NB4 (cell line): ENCODE data around the gene GP2.

Source experiments
- DNase-seq: peaks from one replicate; pipeline ENCODE4 v3.0.0; 2010; ENCODE audit warnings: low read depth
- H3K4me3 ChIP-seq: one replicate; pipeline ENCODE4 v1.5.1; 2011; ENCODE audit warnings: mild to moderate bottlenecking, low read depth, low read length, moderate library complexity
- CTCF ChIP-seq: IDR thresholded peaks from one replicate; pipeline ENCODE4 v1.5.1; 2012; ENCODE audit warnings: low read depth, low read length
- MAX ChIP-seq: IDR thresholded peaks from 2 replicates; pipeline ENCODE4 v1.6.1; 2011; ENCODE audit warnings: low read depth, low read length
- MYC ChIP-seq: IDR thresholded peaks from 2 replicates; pipeline ENCODE4 v1.6.1; 2011; ENCODE audit warnings: low read depth, low read length
- POLR2A ChIP-seq: IDR thresholded peaks from 2 replicates; pipeline ENCODE4 v1.6.1; 2011; ENCODE audit warnings: mild to moderate bottlenecking; ENCODE audit not compliant: insufficient read length; ENCODE audit errors: extremely low read depth

Gene GP2

GRCh38 chr16:20347666-20348364, 20.5 kb upstream of the GP2 start:
- no peak for TF ChIP-seq POLR2A
- no peak for TF ChIP-seq CTCF
- TF ChIP-seq MAX: no peak
- TF ChIP-seq MYC: no peak
- no peak overlapping the region for H3K4me3 ChIP-seq
- no peak for DNase-seq

- DNase-seq: no peak
- TF ChIP-seq CTCF (no peak), POLR2A (no peak), MAX (no peak), MYC (no peak)
- H3K4me3 ChIP-seq: no peak overlapping the region
Measured at GRCh38 chr16:20344611-20345010, 17.3 kb upstream of the GP2 start.

- TF ChIP-seq POLR2A: no peak
- no peak for TF ChIP-seq MYC
- TF ChIP-seq MAX: no peak
- TF ChIP-seq CTCF: no peak
- H3K4me3 ChIP-seq: no peak overlapping the region
- DNase-seq: no peak
Measured at GRCh38 chr16:20339744-20340143, 12.4 kb upstream of the GP2 start.

GRCh38 chr16:20336955-20337354, 9.6 kb upstream of the GP2 start:
- H3K4me3 ChIP-seq: no peak overlapping the region
- DNase-seq: no peak
- TF ChIP-seq MAX: no peak
- no peak for TF ChIP-seq POLR2A
- TF ChIP-seq MYC: no peak
- TF ChIP-seq CTCF: no peak

GRCh38 chr16:20334396-20334795, 7.1 kb upstream of the GP2 start:
- no peak overlapping the region for H3K4me3 ChIP-seq
- DNase-seq: no peak
- TF ChIP-seq MYC (no peak), POLR2A (no peak), MAX (no peak), CTCF (no peak)
